GM12864 (cell line): ENCODE results near the gene ABL2.

Source experiments
- DNase-seq: peaks from one replicate; pipeline ENCODE4 v3.0.0-alpha.2; 2011; ENCODE audit warnings: low read depth
- H3K4me3 ChIP-seq: 2 replicates; pipeline ENCODE4 v1.5.1; 2011; ENCODE audit warnings: mild to moderate bottlenecking, low read depth, low read length, control low read depth
- TF ChIP-seq, protein P1 (sequence below): IDR thresholded peaks from 2 replicates; pipeline ENCODE4 v1.5.1; 2011; ENCODE audit warnings: low read depth, mild to moderate bottlenecking, moderate library complexity, low read length, control low read depth, inconsistent platforms; ENCODE audit errors: missing control alignments

The ABL2 gene

DNA sequence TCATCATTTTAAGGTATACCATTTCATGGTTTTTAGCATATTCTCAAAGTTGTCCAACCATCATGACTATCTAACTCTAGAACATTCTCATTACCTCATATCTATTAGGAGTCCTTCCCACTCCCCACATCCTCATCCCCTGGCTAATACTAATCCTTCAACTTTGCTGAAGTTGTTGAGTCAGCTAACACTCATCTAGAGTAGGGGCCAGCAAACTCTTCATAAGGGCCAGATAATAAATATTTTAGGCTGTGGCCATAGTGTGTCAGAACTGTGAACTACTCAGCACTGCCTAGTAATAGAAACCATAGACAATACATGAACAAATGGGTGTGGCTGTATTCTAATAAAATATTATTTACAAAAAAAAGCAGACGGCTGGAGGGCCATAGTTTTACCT lies 104.6 kb downstream of the ABL2 start:
- H3K4me3 ChIP-seq, result no peak overlapping the region
- TF ChIP-seq, protein P1, sequence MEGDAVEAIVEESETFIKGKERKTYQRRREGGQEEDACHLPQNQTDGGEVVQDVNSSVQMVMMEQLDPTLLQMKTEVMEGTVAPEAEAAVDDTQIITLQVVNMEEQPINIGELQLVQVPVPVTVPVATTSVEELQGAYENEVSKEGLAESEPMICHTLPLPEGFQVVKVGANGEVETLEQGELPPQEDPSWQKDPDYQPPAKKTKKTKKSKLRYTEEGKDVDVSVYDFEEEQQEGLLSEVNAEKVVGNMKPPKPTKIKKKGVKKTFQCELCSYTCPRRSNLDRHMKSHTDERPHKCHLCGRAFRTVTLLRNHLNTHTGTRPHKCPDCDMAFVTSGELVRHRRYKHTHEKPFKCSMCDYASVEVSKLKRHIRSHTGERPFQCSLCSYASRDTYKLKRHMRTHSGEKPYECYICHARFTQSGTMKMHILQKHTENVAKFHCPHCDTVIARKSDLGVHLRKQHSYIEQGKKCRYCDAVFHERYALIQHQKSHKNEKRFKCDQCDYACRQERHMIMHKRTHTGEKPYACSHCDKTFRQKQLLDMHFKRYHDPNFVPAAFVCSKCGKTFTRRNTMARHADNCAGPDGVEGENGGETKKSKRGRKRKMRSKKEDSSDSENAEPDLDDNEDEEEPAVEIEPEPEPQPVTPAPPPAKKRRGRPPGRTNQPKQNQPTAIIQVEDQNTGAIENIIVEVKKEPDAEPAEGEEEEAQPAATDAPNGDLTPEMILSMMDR, result no peak
- DNase-seq, result no peak

DNA sequence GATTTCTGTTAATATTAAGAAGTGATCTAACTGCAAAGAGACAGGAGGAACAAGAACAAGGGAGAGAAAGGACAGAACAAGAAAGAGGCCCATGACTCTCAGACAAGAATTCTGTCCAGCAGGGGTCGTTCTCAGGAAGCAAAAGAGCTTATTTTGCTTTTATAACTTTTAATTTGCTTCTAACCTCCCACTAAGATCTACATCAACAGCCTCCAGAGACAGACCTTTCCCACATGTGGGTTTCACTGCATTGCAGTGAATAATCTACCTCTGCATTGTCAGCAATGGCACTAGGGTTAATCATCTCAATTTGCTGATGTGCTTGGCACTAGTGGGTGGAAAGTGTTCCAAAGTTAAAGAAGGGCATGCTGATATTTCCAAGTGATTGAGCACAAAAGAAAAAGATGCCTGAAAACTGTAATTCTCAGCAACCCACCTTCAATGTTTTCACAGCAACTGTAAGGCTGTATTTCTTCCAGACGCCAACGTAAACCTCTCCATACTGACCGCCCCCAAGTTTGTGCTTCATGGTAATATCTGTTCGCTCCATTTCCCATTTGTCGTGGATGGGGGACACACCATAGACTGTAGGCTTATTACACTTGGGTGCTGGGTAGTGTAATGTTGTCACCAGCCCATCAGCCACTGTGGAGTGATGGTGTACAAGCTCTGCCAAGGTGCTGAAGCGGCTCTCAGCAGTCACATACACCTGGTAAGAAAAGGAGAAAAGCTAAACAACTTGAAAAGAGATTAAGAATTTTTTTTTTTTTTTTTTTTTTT lies 108.1 kb downstream of the ABL2 start:
- TF ChIP-seq, protein P1, result peak; percentile 65
- no peak overlapping the region for H3K4me3 ChIP-seq
- DNase-seq, result peak; percentile 12

DNA sequence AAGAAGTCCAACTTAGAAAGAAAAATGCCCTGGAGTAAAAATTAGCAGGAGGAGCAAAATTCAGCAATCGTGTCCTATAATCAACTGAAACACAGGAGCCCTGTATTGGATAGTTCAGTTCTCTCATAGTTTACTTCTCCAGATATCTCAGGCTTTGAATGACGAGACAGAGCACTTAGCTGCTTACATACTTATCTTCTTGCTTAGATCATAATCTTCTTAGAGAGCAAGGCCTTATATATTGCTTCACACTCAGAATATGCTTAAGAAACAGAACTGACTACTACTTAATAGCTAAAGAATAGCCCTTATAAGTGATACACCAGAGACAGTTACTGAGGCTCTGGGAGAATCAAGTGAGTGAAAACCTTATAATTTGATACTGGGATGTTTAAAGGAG lies 108.7 kb downstream of the ABL2 start:
- DNase-seq, result no peak
- TF ChIP-seq, protein P1, result no peak
- H3K4me3 ChIP-seq, result no peak overlapping the region

DNA sequence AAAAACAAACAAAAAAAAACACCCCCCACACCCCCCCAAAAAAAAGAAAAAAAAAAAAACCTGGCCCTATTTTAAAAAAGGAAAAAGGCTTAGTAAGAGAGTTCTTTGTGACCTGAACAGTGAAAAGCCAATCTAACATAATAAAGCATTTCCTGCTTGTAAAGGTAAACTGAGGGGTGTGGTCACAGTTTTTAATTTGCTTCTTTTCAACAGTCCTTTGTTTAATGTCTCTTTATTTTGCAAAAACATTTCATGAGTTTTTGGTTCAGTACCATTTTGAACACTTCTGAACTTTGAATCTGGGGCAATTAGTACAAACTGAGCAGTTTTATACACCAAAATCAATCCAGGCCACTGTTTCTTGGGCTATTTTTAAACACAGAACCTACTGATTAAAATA lies 110.0 kb downstream of the ABL2 start:
- TF ChIP-seq, protein P1, result no peak
- no peak for DNase-seq
- H3K4me3 ChIP-seq, result no peak overlapping the region

DNA sequence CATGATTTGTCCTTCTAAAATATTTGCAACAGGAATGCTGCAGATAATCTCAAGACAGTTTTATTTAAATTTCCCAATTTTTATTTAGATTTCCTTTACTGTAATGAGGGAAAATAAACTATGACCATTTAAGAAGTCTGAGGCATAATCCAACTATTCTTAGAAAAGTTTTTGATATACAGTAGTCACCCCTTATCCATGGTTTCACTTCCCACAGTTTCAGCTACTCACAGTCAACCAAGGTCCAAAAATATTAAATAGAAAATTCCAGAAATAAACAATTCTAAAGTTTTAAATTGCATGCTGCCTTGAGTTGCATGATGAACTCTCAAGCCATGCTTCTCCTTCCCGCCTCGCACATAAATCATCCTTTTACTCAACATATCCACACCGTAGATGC lies 114.3 kb downstream of the ABL2 start:
- no peak for DNase-seq
- TF ChIP-seq, protein P1, result no peak
- H3K4me3 ChIP-seq, result no peak overlapping the region

DNA sequence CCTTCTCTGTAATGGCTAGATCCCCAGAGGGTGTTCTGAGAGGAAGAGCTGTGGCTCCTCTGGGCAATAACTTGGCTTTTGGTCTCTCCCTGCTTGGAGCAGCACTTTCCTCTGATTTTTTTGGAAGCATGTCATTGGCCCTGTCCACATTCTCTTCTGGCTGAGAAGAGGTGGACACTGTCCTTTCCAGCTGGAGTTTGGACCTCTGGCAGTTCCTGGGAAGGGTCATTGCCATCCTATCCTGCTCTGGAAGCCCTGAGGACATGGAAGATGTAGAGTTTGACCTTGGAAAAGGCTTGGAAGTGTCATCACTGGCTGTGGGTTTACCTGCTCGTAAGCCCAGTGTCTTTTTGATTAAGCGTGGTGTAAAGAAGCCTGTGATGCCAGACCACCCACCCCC lies 120.8 kb downstream of the ABL2 start:
- H3K4me3 ChIP-seq, result no peak overlapping the region
- DNase-seq, result no peak
- TF ChIP-seq, protein P1, result no peak
